GM23248 (cell line): ENCODE results near the gene TIRAP.

ENCODE experiments used
- EZH2 ChIP-seq: fragments of 200-600 bp; sonication (generic); IDR thresholded peaks from 2 replicates; pipeline ENCODE4 v1.6.1; 2018; ENCODE audit warnings: antibody characterized with exemption, mild to moderate bottlenecking; ENCODE audit not compliant: insufficient read depth, poor library complexity, severe bottlenecking
- EZH2phosphoT487 ChIP-seq: fragments of 200-600 bp; sonication (generic); IDR thresholded peaks from 2 replicates; pipeline ENCODE4 v1.6.1; 2018; ENCODE audit warnings: antibody characterized with exemption, moderate library complexity, mild to moderate bottlenecking, low read depth; ENCODE audit not compliant: insufficient read depth

- TF ChIP-seq EZH2 (no peak), EZH2phosphoT487 (no peak)
Observed at GRCh38 chr11:126246636-126247035, 36.3 kb upstream of the TIRAP start.
